Astrocyte of the spinal cord (primary cell): ENCODE results near the gene SNHG17.
A peak's percentile ranks its signal among the peaks of the same experiment; 100 is the strongest.

Source experiments
- DNase-seq: peaks from one replicate; pipeline ENCODE4 v3.0.0; 2011; ENCODE audit warnings: low read depth, low spot score
- H3K4me3 ChIP-seq: 2 replicates; pipeline ENCODE4 v1.5.1; 2011; ENCODE audit warnings: low read depth, mild to moderate bottlenecking, low read length, moderate library complexity
- in situ Hi-C: cut with HindIII; loops from 2 replicates; pipeline ENCODE4 v1.10.0; 2017; ENCODE audit warnings: low sequenced_read_pairs
- TF ChIP-seq, protein P1 (sequence below): IDR thresholded peaks from 2 replicates; pipeline ENCODE4 v1.5.1; 2012; ENCODE audit warnings: low read depth, mild to moderate bottlenecking, low read length, inconsistent platforms

The SNHG17 gene

DNA sequence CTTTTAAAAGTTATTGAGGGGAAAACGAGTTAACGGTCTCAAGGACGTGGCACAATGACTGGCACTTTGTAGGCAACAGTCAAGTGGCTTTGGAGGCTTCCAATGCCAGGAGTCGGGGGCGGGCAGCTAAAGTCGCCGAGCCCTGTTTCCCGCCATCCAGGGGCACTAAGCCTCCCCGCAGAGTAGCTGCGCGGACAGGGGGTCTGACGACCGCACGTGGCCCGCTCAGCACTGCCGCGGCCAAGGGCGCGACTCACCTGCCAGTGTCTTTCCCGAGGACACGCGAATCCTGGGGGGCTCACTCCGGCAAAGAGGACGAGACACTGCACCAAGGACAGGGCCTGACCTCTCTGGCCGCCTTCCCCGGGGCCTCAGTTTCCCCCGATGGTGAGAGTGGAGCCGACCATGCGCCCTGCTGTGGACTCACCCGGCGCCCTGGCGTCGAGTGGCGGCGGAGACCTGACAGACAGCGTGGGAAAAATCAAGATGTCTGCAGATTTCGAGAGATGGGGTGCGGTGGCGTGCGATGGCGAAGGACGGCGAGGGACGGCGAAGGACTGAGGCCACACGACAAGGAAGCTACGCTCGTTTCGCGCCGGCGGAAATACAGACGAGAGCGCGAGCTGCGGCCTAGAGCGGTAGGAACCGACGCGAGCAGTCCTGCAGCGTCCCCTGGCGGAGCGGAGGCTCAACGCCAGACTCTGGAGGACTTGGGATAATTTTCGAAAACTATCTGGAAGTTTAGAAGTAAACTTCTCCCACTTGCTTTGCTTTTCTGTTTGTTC, at the start of gene SNHG17:
TSS of gene SNHG17 (minus strand) at position 559 of the 785 bp plus-strand sequence.
- in situ Hi-C loops: no loop called here
- H3K4me3 ChIP-seq: peak within 1 kb of the TSS; percentile 97
- peak; percentile 94 for DNase-seq
- TF ChIP-seq, protein P1, sequence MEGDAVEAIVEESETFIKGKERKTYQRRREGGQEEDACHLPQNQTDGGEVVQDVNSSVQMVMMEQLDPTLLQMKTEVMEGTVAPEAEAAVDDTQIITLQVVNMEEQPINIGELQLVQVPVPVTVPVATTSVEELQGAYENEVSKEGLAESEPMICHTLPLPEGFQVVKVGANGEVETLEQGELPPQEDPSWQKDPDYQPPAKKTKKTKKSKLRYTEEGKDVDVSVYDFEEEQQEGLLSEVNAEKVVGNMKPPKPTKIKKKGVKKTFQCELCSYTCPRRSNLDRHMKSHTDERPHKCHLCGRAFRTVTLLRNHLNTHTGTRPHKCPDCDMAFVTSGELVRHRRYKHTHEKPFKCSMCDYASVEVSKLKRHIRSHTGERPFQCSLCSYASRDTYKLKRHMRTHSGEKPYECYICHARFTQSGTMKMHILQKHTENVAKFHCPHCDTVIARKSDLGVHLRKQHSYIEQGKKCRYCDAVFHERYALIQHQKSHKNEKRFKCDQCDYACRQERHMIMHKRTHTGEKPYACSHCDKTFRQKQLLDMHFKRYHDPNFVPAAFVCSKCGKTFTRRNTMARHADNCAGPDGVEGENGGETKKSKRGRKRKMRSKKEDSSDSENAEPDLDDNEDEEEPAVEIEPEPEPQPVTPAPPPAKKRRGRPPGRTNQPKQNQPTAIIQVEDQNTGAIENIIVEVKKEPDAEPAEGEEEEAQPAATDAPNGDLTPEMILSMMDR: peak; percentile 100

DNA sequence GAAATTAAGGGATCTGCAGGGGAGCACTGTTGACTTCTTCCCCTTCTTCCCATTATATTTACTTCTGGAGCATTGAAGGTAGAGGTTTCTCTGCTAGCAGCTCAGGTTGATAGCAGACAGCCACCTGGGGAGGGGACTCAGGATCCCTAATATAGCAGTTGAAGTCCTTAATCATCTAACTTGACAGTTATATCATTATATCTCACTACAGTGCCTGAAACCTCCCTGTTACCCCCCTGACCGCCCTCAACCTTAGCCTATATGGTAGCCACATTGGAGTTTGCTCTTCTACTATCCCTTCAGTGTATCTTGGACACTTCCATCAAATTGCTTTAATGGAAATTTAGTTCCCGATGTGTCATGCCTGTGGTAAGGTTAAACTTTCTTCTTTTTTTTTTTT, 44.5 kb upstream of the SNHG17 start:
- in situ Hi-C loops: no loop called here
- TF ChIP-seq, protein P1: no peak
- no peak for DNase-seq
- no peak overlapping the region for H3K4me3 ChIP-seq

DNA sequence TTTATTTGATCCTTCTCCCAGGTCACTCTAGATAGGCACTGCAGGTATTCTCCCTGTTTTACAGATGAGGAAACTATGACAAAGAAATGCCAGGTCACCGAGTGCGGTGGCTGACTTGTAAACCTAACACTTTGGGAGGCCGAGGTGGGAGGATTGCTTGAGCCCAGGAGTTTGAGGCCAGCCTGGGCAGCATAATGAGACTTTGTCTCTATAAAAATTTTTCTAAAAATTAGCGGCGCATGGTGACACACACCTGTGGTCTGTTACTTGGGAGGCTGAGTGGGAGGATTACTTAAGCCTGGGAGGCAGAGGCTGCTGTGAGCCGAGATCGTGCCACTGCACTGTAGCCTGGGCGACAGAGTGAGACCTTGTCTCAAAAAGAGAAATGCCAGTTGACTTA, 42.6 kb upstream of the SNHG17 start:
- TF ChIP-seq, protein P1: no peak
- no peak for DNase-seq
- in situ Hi-C loops: no loop called here
- no peak overlapping the region for H3K4me3 ChIP-seq

DNA sequence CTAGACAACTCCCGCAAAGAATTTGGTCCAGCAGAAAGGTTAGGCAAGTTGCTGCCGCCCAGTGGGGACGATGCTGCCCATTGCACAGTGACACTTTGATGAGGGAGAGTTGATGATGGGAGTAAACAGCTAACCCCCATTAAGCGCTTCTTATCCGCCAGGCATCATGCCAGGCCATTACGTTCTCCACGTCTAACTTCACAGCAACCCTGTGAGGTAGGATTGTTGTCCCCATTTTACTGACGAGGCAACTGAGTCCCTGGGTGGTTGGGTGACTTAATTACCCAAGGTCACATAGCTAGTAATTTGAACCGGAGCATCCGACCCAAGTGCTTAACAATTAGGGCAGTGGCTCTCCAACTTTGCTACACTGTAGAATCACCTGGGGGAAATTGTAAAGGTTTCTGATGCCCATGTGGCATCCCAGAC, 38.3 kb upstream of the SNHG17 start:
- in situ Hi-C loops: no loop called here
- H3K4me3 ChIP-seq: peak overlapping the region; percentile 84
- TF ChIP-seq, protein P1: peak; percentile 20
- DNase-seq: peak; percentile 8

DNA sequence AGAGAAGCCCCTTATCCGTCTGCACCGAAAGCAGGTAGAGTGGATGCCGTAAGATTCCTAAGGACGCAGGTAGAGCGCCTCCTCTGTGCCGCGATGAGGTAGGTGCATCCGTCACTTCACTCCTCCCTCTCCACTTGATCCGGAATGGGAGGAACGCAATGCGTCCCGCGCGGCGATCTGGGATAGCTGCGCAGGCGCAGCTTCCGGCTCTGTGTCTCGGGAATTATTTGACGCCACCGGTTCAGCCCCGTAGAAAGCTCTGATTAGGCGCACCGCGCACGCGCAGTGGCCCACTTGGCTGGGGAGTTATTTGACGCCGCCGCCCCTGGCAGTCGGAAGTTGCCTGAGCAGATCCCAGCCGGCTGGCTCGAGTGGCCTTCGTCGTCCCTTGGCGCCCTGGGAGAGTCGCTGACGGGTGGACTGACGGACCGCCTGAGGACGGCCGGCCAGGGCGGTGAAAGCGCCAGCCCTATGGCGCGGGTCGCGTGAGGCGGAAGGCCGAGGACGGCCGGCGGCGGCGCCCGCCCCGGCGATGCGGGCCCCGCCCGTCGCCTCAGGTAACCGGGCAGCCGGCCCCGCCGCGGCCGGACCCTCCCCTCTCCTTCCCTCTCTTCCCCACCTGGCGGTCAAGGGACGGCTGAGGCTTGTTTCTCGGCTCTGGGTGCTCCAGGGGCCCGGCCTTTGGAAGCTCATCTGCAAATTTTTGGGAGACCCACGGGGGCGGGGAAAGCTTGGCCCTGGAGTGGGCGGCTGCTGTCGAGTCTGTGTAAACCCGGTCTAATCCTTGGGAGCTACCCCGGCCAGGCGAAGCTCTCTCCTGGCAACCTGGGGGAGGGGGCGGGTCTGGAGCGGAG, 37.6 kb upstream of the SNHG17 start, which contains the start of gene RALGAPB:
TSS of gene RALGAPB (plus strand) at position 331 of the 854 bp plus-strand sequence. CDS start 15,590 bp downstream, outside the sequence.
- in situ Hi-C loops: no loop called here
- TF ChIP-seq, protein P1: peak; percentile 46
- peak; percentile 99 for DNase-seq
- H3K4me3 ChIP-seq: peak within 1 kb of the TSS; percentile 84

DNA sequence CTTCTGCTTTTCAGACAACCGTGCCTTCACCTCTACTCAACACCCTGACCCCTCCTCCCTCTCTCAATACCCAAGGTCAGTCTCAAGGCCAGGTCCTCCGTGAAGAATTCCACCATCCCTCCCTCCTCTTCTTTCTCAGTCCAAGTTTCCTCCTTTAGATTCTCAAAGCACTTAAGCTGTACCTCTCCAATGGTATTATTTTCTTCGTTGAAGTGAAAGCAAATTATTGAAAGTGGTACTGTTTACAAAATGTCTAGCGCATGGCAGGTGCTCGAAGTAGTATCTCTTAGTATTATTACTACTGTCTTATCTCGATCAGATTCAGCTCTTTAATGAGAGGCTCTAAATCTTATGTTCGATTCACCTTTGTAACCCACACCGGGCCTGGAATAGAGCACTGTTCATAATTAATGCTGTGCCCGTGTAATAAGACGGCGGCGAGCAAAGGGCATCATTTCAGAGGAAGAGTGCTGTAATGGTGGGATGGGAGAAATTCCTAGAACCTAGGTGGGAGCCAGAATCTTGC, 36.9 kb upstream of the SNHG17 start:
- TF ChIP-seq, protein P1: no peak
- H3K4me3 ChIP-seq: peak overlapping the region; percentile 84
- in situ Hi-C loops: no loop called here
- no peak for DNase-seq
